ENCODE measurements around the gene PEF1. TPM values are rescaled to one million over a fixed set of nuclear protein-coding genes. Genes with fewer than 3 reads are reported as not detected.

PEF1 gene
- total RNA-seq, 1 experiment from 2014 or later, result 56.3 TPM

DNA sequence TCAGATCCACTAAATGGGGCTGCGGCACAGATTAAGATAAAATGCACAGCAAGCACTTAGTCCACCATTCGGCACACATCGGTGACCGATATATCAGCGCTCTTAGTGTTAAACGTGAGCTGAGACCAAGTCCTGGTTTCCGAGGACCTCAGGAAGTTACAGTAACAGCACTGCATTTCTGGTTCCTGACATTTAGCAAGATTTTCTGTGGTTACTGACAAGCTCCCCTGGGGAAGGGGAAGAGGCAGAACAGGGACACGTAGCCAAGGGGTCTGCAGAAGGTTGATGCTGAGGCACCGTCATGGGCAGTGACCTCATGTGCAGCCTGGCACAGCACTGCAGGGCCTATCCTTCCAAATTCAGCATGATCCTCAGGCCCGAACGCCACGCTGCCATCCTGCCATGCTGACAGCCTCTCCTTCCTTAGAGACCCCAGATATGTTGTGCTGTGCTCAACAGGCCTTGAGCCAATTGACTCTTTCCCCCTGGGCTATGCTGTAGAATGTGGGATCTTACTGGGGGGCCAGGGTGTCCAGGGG is 13.4 kb upstream of the PEF1 start:
- Histone ChIP-seq H3K27me3 (replicated peaks; ENCODE audit: insufficient read depth, low read depth, low read length, poor library complexity) (no peaks in the 10 kb centered on the region), H3K4me1 (ENCODE audit: insufficient read depth, low read length, poor library complexity, severe bottlenecking) (no peaks in the 10 kb centered on the region), H3K9me3 (ENCODE audit: low read depth, low read length, poor library complexity, severe bottlenecking) (no peaks in the 10 kb centered on the region), H3K4me3 (ENCODE audit: low read depth, low read length, poor library complexity, severe bottlenecking) (no peak overlapping the region), H3K27ac (ENCODE audit: low read depth, low read length, poor library complexity, severe bottlenecking) (no peak overlapping the region), H3K36me3 (ENCODE audit: insufficient read depth, low read length, poor library complexity, severe bottlenecking) (no peaks in the 10 kb centered on the region)
- no peak for DNase-seq (ENCODE audit: low spot score)
- ChIA-PET CTCF (interaction anchor here (0.6 kb wide), 1 partner anchor 85 kb away, joined by 3 read pairs; no protein-coding TSS in a partner anchor), POLR2A (ENCODE audit: low non-redundant PET) (no interaction called here)
- BruUV-seq (replicated peaks), result no TSS peak
- TF ChIP-seq, protein P1, sequence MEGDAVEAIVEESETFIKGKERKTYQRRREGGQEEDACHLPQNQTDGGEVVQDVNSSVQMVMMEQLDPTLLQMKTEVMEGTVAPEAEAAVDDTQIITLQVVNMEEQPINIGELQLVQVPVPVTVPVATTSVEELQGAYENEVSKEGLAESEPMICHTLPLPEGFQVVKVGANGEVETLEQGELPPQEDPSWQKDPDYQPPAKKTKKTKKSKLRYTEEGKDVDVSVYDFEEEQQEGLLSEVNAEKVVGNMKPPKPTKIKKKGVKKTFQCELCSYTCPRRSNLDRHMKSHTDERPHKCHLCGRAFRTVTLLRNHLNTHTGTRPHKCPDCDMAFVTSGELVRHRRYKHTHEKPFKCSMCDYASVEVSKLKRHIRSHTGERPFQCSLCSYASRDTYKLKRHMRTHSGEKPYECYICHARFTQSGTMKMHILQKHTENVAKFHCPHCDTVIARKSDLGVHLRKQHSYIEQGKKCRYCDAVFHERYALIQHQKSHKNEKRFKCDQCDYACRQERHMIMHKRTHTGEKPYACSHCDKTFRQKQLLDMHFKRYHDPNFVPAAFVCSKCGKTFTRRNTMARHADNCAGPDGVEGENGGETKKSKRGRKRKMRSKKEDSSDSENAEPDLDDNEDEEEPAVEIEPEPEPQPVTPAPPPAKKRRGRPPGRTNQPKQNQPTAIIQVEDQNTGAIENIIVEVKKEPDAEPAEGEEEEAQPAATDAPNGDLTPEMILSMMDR (conservative IDR thresholded peaks at IDR 0.05; ENCODE audit: low read depth, low read length), result no peak
- no peak for TF ChIP-seq EZH2 (IDR thresholded peaks at IDR 0.05; ENCODE audit: borderline replicate concordance, low read depth, low read length, poor library complexity, severe bottlenecking)
- intact Hi-C loops (cut with micrococcal nuclease; ENCODE audit: unreplicated experiment), result no loop called here

DNA sequence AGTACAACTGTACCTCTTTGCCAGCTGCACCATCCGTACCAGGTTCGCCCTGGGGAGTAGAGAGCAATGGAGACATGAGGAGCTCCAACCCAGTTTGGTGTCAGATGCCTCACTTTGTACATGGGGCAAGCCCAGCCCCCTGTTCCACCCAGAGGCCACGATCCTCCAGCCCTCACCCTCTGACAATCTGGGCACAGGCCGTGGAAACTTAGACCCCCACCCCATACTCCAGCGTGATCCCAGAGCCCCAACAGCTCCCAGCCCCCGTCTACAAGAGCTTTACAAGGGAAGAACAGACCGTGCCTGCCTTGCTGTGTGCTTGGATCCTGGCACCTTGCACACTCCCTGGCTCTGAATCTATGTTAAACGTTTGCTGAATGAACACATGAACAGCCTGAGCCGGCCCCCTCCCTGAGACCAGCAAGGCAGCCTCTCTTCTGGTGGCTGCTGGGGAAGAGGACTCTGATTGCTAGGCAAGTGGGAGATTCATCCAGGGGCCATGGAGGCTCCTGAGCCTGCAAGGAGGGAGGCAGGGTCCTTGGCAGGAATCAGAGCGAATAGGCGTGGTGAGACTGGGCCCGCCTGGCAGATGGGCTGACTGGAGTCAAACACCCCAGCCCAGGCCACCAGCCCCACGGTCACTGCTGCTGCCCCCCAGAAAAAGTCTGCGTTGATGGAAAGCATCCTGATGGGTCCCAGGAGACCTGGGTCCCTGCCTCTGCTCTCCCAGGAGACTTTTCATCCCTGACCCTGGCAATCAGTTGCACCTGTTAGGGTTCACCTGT is 12.5 kb upstream of the PEF1 start:
- DNase-seq (ENCODE audit: low spot score), result no peak
- H3K36me3 ChIP-seq (ENCODE audit: insufficient read depth, low read length, poor library complexity, severe bottlenecking), result no peaks in the 10 kb centered on the region
- no peaks in the 10 kb centered on the region for H3K4me1 ChIP-seq (ENCODE audit: insufficient read depth, low read length, poor library complexity, severe bottlenecking)
- TF ChIP-seq EZH2 (IDR thresholded peaks at IDR 0.05; ENCODE audit: borderline replicate concordance, low read depth, low read length, poor library complexity, severe bottlenecking), result no peak
- TF ChIP-seq, protein P1 (conservative IDR thresholded peaks at IDR 0.05; ENCODE audit: low read depth, low read length), result no peak
- no peaks in the 10 kb centered on the region for H3K9me3 ChIP-seq (ENCODE audit: low read depth, low read length, poor library complexity, severe bottlenecking)
- no peaks in the 10 kb centered on the region for H3K27me3 ChIP-seq (replicated peaks; ENCODE audit: insufficient read depth, low read depth, low read length, poor library complexity)
- ChIA-PET CTCF (interaction anchor here (0.6 kb wide), 1 partner anchor 86 kb away, joined by 3 read pairs; no protein-coding TSS in a partner anchor), POLR2A (ENCODE audit: low non-redundant PET) (no interaction called here)
- no peak overlapping the region for H3K27ac ChIP-seq (ENCODE audit: low read depth, low read length, poor library complexity, severe bottlenecking)
- no peak overlapping the region for H3K4me3 ChIP-seq (ENCODE audit: low read depth, low read length, poor library complexity, severe bottlenecking)
- intact Hi-C loops (cut with micrococcal nuclease; ENCODE audit: unreplicated experiment), result no loop called here
- no TSS peak for BruUV-seq (replicated peaks)

DNA sequence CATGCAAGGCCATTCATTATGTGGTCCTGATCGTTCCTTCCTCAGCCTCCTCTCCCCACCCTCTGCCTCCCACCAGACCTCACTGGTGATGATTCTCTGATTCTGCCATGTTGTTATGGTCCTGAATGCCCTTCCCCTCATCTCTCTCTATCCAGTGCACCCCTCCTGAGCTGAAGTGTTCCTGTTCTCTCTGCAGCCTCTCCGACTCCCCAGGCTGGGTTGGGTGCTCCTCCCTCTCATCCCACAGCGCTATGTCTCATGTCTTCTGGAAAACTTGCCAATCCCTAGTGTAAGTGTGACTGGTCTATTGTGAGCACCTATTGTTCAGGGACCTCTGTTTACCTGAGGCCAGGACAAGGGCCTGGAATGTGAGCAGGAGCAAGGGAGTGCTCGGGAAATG is 11.1 kb upstream of the PEF1 start:
- no peaks in the 10 kb centered on the region for H3K4me1 ChIP-seq (ENCODE audit: insufficient read depth, low read length, poor library complexity, severe bottlenecking)
- no peaks in the 10 kb centered on the region for H3K9me3 ChIP-seq (ENCODE audit: low read depth, low read length, poor library complexity, severe bottlenecking)
- H3K36me3 ChIP-seq (ENCODE audit: insufficient read depth, low read length, poor library complexity, severe bottlenecking), result no peaks in the 10 kb centered on the region
- POLR2A ChIA-PET (ENCODE audit: low non-redundant PET), result no interaction called here
- TF ChIP-seq, protein P1 (conservative IDR thresholded peaks at IDR 0.05; ENCODE audit: low read depth, low read length), result no peak
- TF ChIP-seq EZH2 (IDR thresholded peaks at IDR 0.05; ENCODE audit: borderline replicate concordance, low read depth, low read length, poor library complexity, severe bottlenecking), result no peak
- intact Hi-C loops (cut with micrococcal nuclease; ENCODE audit: unreplicated experiment), result no loop called here
- DNase-seq (ENCODE audit: low spot score), result no peak
- CTCF ChIA-PET, result no interaction called here
- H3K27me3 ChIP-seq (replicated peaks; ENCODE audit: insufficient read depth, low read depth, low read length, poor library complexity), result no peaks in the 10 kb centered on the region
- no peak overlapping the region for H3K4me3 ChIP-seq (ENCODE audit: low read depth, low read length, poor library complexity, severe bottlenecking)
- no TSS peak for BruUV-seq (replicated peaks)
- H3K27ac ChIP-seq (ENCODE audit: low read depth, low read length, poor library complexity, severe bottlenecking), result no peak overlapping the region

Data from A673 (cell line).